ENCODE data around the gene METRNL.
"Not testable (repeated sequence)": the region's sequence is repeated elsewhere in the genome, so short reads cannot be mapped to it uniquely, and the experiment has no call there.

Gene METRNL

GRCh38 chr17:83053021-83053681, 26.3 kb upstream of the METRNL start:
- no peak for DNase-seq

DNA sequence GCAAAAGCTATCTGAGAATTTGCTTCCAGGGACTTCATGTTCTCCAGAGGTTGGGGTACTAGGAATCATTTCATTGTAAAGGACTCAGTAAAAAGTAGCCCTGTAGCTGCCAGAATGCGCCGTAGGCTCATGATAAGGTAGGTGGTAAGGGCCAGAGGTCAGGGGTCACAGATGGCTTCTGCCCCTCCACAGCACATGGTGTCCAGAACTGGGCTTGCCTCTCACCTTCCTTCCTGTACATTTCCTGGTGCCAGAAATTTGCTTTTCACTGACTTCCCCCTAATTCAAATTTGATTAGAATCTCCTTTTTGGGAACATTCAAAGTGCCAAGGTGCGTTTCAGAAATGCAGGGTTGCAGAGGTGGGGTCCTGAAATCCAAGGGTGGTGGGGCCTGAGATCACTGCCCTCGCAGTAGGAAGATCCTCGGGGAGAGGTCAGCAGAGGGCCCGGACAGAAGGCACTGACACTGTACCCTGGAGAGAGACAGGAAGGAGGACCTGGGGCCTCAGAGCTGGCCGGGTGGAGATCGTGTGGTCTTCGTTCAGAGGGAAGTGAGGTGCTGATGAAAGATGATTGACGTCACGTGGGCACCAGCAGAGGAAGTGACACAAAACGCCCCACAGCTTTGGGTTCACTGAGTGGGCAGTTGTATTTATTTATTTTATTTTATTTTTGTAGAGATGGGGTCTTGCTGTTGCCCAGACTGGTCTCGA, 25.5 kb upstream of the METRNL start:
- DNase-seq, result no peak

DNA sequence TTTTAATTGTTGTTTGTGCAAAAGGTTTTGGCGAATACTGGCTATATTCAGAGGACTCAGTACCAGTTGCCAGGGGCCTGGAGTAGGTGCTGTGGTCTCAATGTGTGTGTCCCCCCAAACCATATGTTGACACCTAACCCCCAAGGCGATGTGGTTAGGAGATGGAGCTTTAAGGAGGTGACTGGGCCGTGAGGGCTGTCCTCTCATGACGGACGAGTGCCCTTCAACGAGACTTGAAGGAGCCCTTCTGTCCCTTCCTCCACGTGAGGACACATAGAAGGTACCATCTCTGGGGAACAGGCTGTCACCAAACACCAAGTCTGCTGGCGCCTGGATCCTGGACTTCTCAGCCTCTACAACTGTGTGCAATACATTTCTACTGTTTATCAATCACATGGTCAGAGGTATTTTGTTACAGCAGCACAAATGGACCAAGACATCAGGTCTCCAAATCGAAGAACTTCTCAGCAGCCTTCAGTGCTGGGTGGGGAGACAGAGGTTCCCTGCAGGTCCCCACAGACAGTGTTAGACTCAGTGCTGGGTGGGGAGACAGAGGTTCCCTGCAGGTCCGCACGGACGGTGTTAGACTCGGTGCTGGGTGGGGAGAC, 24.8 kb upstream of the METRNL start:
- DNase-seq, result no peak

DNA sequence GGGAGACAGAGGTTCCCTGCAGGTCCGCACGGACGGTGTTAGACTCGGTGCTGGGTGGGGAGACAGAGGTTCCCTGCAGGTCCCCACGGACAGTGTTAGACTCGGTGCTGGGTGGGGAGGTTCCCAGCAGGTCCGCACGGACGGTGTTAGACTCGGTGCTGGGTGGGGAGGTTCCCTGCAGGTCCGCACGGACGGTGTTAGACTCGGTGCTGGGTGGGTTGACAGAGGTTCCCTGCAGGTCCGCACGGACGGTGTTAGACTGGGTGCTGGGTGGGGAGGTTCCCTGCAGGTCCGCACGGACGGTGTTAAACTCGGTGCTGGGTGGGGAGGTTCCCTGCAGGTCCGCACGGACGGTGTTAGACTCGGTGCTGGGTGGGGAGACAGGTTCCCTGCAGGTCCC, 24.2 kb upstream of the METRNL start:
- DNase-seq, result not testable (repeated sequence)

DNA sequence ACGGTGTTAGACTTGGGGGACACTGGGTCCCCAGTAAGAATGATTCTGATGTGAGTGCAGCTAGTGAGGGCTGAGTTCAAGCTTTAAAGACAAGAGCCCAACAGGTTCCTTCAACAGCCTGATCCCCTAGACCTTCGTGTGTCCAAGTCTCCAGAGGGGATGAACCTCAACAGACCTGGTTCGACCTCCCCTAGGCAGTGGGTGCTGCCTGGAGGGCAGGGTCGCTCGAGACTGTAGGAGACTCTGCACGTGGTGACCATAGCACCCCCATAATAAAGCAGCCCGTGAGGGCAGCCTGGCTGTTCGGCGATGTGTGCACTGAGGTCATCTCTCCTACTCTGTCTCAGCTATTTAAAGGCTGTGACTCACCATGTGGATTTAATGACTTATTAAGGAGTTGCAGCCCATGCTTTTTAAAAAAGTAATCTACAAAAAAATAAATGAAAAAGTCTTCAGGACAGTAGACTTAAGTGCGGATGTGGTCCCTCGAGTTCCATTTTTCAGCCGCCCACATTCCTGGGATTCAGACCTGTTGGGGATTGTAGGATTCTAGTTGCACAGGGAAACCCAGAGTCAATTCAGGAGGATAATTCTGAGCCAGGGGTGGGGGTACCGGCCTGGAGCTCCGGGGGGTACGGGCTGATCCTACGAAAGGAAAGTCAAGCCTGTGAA, 23.4 kb upstream of the METRNL start:
- no peak for DNase-seq

DNA sequence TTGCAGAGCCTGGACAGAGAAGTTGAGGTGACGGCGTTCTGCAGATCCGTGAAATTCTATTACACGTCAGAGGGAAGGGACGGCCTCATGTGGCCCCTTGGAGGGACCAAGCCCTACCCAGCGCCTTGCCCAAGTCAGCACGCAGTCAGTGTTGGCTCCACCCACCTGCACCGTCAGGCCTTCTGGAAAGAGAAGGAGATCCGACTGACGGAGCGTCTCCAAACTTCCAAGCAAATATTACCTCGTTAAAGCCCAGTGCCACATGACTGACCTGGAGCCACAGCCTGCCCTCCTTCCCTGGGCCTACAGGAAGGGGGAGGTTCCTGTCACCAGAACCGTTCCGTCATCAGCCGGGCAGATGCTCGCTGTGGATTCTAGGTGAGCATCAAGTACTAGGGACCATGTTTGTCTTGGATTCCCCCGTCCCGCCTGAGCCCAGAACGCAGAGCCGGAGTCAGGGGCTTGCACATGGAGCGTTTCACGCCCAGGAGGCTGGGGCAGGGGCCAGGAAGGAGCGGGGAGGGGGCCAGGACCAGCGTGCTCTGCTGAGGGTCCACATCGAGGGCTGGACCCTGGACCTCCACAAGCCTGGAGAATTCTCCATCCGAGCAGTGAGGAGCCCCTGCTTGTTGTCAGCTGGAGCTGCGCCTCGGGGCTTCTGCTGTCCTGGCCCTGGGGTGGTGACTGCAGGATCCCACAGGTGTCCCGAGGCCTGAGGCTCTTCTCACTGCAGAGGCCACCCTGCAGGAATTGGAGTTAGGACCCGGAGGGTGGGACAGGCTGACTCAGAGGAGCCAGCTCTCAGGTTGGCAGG, 22.6 kb upstream of the METRNL start:
- no peak for DNase-seq

DNA sequence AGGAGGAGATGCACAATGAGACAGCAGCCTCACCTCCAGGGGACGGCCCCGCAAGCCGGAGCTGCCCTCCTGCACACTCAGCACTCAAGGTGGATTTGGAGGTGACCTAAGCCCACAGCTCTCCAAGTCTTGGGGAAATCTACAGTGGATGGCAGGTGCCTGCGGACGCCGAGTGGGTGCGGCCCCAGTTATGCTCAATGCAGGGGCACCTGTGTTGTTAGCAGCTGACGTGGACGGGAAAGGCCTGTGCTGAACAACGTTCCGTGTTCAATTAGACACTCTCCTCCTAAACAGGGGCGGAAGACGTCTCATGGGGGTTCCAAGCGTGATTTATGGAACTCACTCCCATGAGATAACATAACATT, 22.0 kb upstream of the METRNL start:
- DNase-seq, result no peak

DNA sequence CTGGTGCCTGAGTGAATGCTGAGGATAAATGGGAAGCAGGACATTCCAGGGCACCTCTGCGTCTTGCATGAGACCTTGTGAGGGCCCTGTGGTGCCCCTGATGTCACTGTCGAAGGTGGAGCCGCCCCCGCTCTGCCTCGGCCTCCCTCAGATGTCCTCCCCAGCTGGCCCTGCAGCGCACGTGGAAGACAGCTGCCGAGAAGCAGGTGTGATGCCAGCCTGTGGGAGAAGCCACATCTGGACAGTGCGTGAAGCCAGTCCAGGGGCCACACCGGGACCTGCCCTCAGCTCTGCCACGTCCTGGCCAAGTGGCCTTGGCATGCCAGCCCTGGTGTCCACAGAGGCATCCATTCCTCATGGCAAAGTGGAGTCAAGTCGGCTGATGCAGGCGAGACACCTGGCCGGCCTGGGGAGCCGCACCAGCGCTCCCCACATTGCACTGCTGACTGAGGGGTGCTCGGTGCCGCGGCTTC, 21.6 kb upstream of the METRNL start:
- DNase-seq, result no peak

- no peak for DNase-seq
Measured at GRCh38 chr17:83058266-83058798, 21.1 kb upstream of the METRNL start.

- DNase-seq, result no peak
Measured at GRCh38 chr17:83061586-83061985, 17.8 kb upstream of the METRNL start.

DNA sequence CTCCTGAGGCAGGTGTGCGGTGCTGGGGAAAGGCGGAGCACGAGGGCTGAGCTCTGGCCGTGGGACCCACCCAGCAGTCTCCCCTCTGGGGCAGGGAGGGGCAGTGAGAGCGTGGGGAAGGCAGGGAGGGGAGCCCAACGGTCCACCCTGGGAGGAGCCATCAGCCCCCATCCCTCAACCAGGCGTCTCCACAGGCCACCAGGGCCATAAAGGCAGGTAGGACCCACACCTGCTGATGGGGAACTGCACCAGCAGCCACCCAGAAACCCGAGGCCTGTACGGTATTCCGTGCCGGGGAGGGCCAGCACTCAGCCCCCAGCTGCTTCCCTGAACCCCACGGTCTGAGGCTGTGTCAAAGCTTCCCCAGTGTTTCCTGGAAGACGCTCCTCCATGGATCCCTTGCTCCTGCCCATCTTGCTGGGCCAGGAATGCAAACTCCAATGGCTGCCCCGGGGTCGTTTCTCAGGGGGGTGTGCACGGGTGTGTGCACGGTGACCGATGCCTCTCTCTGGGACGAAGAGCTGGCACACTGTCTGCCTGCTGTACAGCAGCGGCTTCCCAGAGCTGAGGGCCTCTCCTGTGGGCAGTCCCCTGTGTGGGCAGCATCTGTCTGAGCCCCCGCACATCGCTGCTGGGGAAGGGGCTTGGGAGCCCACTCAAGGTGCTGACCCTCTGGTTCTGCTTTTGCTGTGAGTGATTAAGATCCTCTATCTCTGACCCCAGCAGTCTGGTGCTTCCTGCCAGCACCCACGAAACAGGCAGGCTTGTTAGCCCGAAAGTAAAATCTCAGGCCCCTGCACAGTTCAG, 17.2 kb upstream of the METRNL start:
- DNase-seq, result no peak

GRCh38 chr17:83062818-83063671, 16.4 kb upstream of the METRNL start:
- DNase-seq, result no peak

GRCh38 chr17:83064021-83064731, 15.2 kb upstream of the METRNL start:
- DNase-seq, result no peak

DNA sequence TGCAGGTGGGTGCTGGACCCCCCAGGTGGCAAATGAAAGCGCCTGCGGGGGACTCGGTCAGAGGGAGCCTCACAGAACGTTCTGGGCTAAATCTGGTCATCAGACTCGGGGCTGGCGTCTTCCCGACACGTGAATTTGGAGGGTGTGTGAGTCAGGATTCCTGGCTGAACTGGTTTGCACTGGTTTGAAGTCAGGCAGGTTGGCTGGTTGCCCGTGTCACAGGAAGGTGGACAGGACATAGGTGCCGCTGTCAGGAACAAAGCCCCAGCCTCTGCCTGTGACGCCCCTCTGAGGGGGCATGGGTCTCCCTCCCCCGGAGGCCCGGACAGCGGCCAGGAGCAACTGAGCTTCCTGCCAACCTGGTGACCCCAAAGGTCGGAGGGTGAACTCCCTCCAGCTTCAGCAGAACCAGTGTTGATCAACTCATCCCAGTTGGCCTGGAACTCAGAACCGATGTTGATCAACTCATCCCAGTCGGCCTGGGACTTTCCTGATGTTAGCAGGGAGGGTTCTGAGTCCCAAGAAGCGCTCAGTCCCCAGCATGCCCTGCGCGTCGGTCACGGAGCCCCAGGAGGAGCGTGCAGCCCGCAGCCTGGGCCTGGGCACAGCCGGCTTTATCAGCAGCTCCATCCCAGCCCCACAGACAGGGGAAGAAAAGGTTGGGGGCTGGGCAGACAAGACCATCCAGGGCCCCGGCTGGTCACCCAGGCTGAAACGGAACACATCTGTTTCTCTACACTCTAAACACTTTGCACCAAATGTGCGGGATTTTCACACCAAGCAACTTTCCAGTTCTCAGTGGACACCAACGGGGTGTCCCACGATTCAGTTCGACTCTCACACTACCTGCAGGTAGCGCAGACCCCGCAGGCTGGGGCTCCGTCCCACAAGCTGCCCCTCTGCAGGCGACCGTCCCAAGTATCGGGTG, 14.4 kb upstream of the METRNL start:
- no peak for DNase-seq

DNA sequence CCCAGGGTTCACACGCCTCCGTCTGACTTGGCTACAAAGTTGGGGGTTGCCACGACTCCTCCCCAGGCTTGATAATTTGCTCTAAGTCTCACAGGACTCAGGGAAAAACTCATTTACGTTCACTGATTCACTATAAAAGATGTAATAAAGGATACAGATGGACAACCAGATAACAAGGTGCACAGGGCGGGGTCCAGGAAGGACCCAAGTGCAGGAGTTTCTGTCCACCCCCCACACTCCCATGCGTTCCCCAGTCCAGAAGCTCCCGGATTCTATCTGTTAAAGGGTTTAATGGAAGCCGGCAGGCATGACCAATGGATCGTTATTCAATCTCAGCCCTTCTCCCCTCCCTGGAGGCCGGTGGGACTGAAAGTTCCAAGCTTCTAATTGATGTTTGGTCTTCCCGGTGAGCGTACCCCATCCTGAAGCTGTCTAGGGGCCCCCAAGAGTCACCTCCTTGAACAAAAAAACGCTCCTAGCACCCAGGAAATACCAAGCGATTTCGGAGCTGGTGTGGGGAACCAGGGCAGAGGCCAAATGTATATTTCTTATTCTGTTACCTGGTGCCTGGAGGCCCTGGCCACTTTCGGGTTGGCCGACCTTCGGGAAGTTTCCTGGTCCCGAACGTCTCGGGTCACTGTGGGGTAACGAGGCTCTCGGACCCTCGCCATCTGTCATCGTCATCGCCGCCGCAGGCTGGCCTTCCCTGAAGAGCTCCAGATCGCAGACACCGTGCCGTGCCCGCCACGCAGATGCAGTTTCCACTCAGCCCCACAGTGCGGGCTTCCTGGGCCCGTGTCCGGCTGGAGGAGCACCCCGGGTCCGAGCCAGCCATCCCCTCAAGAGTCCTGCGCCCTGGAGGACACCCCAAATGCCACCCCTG, 13.5 kb upstream of the METRNL start:
- DNase-seq, result no peak

DNA sequence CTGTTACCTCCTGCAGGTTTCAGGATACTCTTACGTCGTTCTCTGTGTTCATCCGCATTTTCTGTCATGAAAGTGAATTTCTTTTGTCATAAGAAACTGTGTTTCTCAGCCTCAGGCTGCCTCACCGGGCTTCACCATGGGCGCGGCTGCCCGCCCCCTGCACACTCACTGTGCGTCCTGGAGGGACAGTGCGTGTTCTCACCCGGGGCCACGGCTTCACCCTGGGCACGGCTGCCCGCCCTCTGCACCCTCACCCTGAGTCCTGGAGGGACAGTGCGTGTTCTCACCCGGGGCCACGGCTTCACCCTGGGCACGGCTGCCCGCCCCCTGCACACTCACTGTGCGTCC, 12.9 kb upstream of the METRNL start:
- not testable (repeated sequence) for DNase-seq

- no peak for DNase-seq
Measured at GRCh38 chr17:83067071-83067717, 12.2 kb upstream of the METRNL start.
